Mucosa of rectum (tissue), 2 donors: ENCODE measurements around the gene RHOH.

ENCODE experiments used
- H3K27ac ChIP-seq, 2 donors: one replicate each; pipeline ENCODE4 v1.7.0; 2013; ENCODE audit warnings: inconsistent platforms in 2 of 2, low read depth in 2 of 2, low read length in 2 of 2
- H3K27me3 ChIP-seq, 2 donors: one replicate each; pipeline ENCODE4 v1.7.0; 2013; ENCODE audit warnings: low read length in 2 of 2; ENCODE audit not compliant: control insufficient read depth in 2 of 2, insufficient read depth in 2 of 2
- H3K36me3 ChIP-seq, 2 donors: one replicate each; pipeline ENCODE4 v1.7.0; 2013; ENCODE audit warnings: low read length in 2 of 2; ENCODE audit not compliant: control insufficient read depth in 2 of 2, insufficient read depth in 2 of 2
- H3K4me1 ChIP-seq, 2 donors: one replicate each; pipeline ENCODE4 v1.7.0; 2013; ENCODE audit warnings: low read length in 2 of 2, mild to moderate bottlenecking in 1 of 2; ENCODE audit not compliant: control insufficient read depth in 2 of 2, insufficient read depth in 2 of 2
- H3K4me3 ChIP-seq, 2 donors: one replicate each; pipeline ENCODE4 v1.7.0; 2013; ENCODE audit warnings: low read length in 2 of 2
- H3K9ac ChIP-seq, 2 donors: one replicate each; pipeline ENCODE4 v1.7.0; 2013; ENCODE audit warnings: low read length in 2 of 2, low read depth in 1 of 2, mild to moderate bottlenecking in 1 of 2
- H3K9me3 ChIP-seq, 2 donors: one replicate each; pipeline ENCODE4 v1.7.0; 2013; ENCODE audit warnings: low read length in 2 of 2; ENCODE audit not compliant: control insufficient read depth in 2 of 2
- donor health status: healthy.
- donor health status: Normal muscosa, but diverticular disease.

RHOH gene

GRCh38 chr4:40186665-40187014 lies 10.2 kb upstream of the RHOH start:
- no peaks in the 10 kb centered on the region for H3K9me3 ChIP-seq
- no peaks in the 10 kb centered on the region for H3K27me3 ChIP-seq
- H3K4me3 ChIP-seq: no peak overlapping the region
- H3K9ac ChIP-seq: no peak overlapping the region
- H3K4me1 ChIP-seq: peaks cover 9 to 10% of the 10 kb centered on the region in 2 donors
- no peak overlapping the region for H3K27ac ChIP-seq
- H3K36me3 ChIP-seq: no peaks in the 10 kb centered on the region

- no peaks in the 10 kb centered on the region for H3K27me3 ChIP-seq
- peaks cover 16 to 17% of the 10 kb centered on the region in 2 donors for H3K4me1 ChIP-seq
- no peak overlapping the region for H3K27ac ChIP-seq
- no peak overlapping the region for H3K9ac ChIP-seq
- H3K9me3 ChIP-seq: no peaks in the 10 kb centered on the region
- no peaks in the 10 kb centered on the region for H3K36me3 ChIP-seq
- no peak overlapping the region for H3K4me3 ChIP-seq
These were observed 9.4 kb upstream of the RHOH start for GRCh38 chr4:40187386-40187906.

GRCh38 chr4:40190019-40190418 lies 6.8 kb upstream of the RHOH start:
- H3K4me3 ChIP-seq: no peak overlapping the region
- no peak overlapping the region for H3K27ac ChIP-seq
- H3K36me3 ChIP-seq: no peaks in the 10 kb centered on the region
- no peak overlapping the region for H3K9ac ChIP-seq
- no peaks in the 10 kb centered on the region for H3K9me3 ChIP-seq
- H3K27me3 ChIP-seq: no peaks in the 10 kb centered on the region
- H3K4me1 ChIP-seq: peaks cover 33 to 34% of the 10 kb centered on the region in 2 donors

GRCh38 chr4:40190465-40190864 lies 6.4 kb upstream of the RHOH start:
- Histone ChIP-seq H3K27me3 (no peaks in the 10 kb centered on the region), H3K36me3 (no peaks in the 10 kb centered on the region), H3K9me3 (no peaks in the 10 kb centered on the region), H3K9ac (peak overlapping the region in 1 of 2 donors; percentile 32), H3K4me3 (peak overlapping the region in 1 of 2 donors; percentile 26), H3K4me1 (peaks cover 35 to 39% of the 10 kb centered on the region in 2 donors), H3K27ac (peak overlapping the region in 1 of 2 donors; percentile 38)

GRCh38 chr4:40190880-40191815 lies 5.7 kb upstream of the RHOH start:
- Histone ChIP-seq H3K9me3 (no peaks in the 10 kb centered on the region), H3K27me3 (no peaks in the 10 kb centered on the region), H3K4me3 (peak overlapping the region in 1 of 2 donors; percentile 26), H3K27ac (peak overlapping the region; percentile 38), H3K36me3 (no peaks in the 10 kb centered on the region), H3K9ac (peak overlapping the region in 1 of 2 donors; percentile 32), H3K4me1 (peaks cover 35 to 40% of the 10 kb centered on the region in 2 donors)

- H3K4me3 ChIP-seq: peak overlapping the region in 1 of 2 donors; percentile 60
- H3K9me3 ChIP-seq: no peaks in the 10 kb centered on the region
- H3K27me3 ChIP-seq: no peaks in the 10 kb centered on the region
- peak overlapping the region; percentile 58 to 72 for H3K27ac ChIP-seq
- H3K9ac ChIP-seq: peak overlapping the region; percentile 8 to 26
- H3K4me1 ChIP-seq: peaks cover 35 to 40% of the 10 kb centered on the region in 2 donors
- H3K36me3 ChIP-seq: no peaks in the 10 kb centered on the region
These were observed 4.5 kb upstream of the RHOH start for GRCh38 chr4:40192114-40193015.

- Histone ChIP-seq H3K9ac (peak overlapping the region; percentile 8 to 26), H3K36me3 (no peaks in the 10 kb centered on the region), H3K9me3 (no peaks in the 10 kb centered on the region), H3K27ac (peak overlapping the region; percentile 58 to 72), H3K4me3 (peak overlapping the region in 1 of 2 donors; percentile 60), H3K4me1 (peaks cover 35 to 40% of the 10 kb centered on the region in 2 donors), H3K27me3 (no peaks in the 10 kb centered on the region)
These were observed 3.7 kb upstream of the RHOH start for GRCh38 chr4:40193016-40193571.

- H3K27me3 ChIP-seq: no peaks in the 10 kb centered on the region
- peak overlapping the region in 1 of 2 donors; percentile 65 for H3K9ac ChIP-seq
- peaks cover 35 to 40% of the 10 kb centered on the region in 2 donors for H3K4me1 ChIP-seq
- H3K27ac ChIP-seq: peak overlapping the region; percentile 58 to 72
- peak overlapping the region in 1 of 2 donors; percentile 52 for H3K4me3 ChIP-seq
- H3K36me3 ChIP-seq: no peaks in the 10 kb centered on the region
- H3K9me3 ChIP-seq: no peaks in the 10 kb centered on the region
These were observed 3.3 kb upstream of the RHOH start for GRCh38 chr4:40193578-40193977.

- peak overlapping the region; percentile 34 to 55 for H3K4me3 ChIP-seq
- H3K27me3 ChIP-seq: no peaks in the 10 kb centered on the region
- H3K36me3 ChIP-seq: no peaks in the 10 kb centered on the region
- H3K9me3 ChIP-seq: no peaks in the 10 kb centered on the region
- peak overlapping the region; percentile 61 to 87 for H3K27ac ChIP-seq
- H3K4me1 ChIP-seq: peaks cover 35 to 40% of the 10 kb centered on the region in 2 donors
- peak overlapping the region; percentile 23 to 52 for H3K9ac ChIP-seq
These were observed 2.1 kb upstream of the RHOH start for GRCh38 chr4:40194602-40195161.
